CD4-positive, alpha-beta T cell treated with Interleukin-15 for 1 hour (primary cell): ENCODE measurements around the gene SRC.

Source experiments
- DNase-seq: peaks from one replicate; pipeline ENCODE4 v3.0.0-alpha.2; 2020

SRC gene

GRCh38 chr20:37397954-37398749 lies 52.2 kb downstream of the SRC start:
- DNase-seq = no peak

GRCh38 chr20:37398750-37399621 lies 53.0 kb downstream of the SRC start:
- no peak for DNase-seq

- no peak for DNase-seq
Measured at GRCh38 chr20:37401282-37401929, 55.5 kb downstream of the SRC start.

- no peak for DNase-seq
Measured at GRCh38 chr20:37401930-37402675, 56.2 kb downstream of the SRC start.

GRCh38 chr20:37403107-37404033 lies 57.4 kb downstream of the SRC start:
- DNase-seq = no peak

- DNase-seq = no peak
Measured at GRCh38 chr20:37404461-37404890, 58.5 kb downstream of the SRC start.

GRCh38 chr20:37405351-37405897 lies 59.5 kb downstream of the SRC start:
- DNase-seq = no peak

GRCh38 chr20:37406010-37406998 lies 60.4 kb downstream of the SRC start:
- DNase-seq = no peak

- DNase-seq = no peak
Measured at GRCh38 chr20:37407019-37407566, 61.2 kb downstream of the SRC start.

- DNase-seq = no peak
Measured at GRCh38 chr20:37407573-37408002, 61.6 kb downstream of the SRC start.

- no peak for DNase-seq
Measured at GRCh38 chr20:37408302-37409193, 62.6 kb downstream of the SRC start.

GRCh38 chr20:37411408-37412219 lies 65.7 kb downstream of the SRC start:
- no peak for DNase-seq

- no peak for DNase-seq
Measured at GRCh38 chr20:37413023-37413334, 67.0 kb downstream of the SRC start.

- no peak for DNase-seq
Measured at GRCh38 chr20:37413379-37413778, 67.4 kb downstream of the SRC start.

GRCh38 chr20:37414224-37415035 lies 68.5 kb downstream of the SRC start:
- no peak for DNase-seq

- no peak for DNase-seq
Measured at GRCh38 chr20:37415118-37416085, 69.5 kb downstream of the SRC start.
